CD14-positive monocyte (primary cell): Measurements from ENCODE around the gene ZNF101. TPM values are rescaled to one million over a fixed set of nuclear protein-coding genes. Genes with fewer than 3 reads are reported as not detected.
"Not testable (repeated sequence)": the region's sequence is repeated elsewhere in the genome, so short reads cannot be mapped to it uniquely, and the experiment has no call there.

ENCODE experiments used
- DNase-seq, 3 donors: peaks; one replicate each; pipeline ENCODE4 v3.0.0-alpha.2; 2011 to 2022
- H2AFZ ChIP-seq: 2 replicates; pipeline ENCODE4 v1.6.0; 2012; ENCODE audit warnings: mild to moderate bottlenecking, low read depth, low read length, inconsistent platforms; ENCODE audit not compliant: insufficient read depth, poor library complexity, severe bottlenecking
- H3K27ac ChIP-seq, 2 donors: 1 replicate in 1 of 2; 2 replicates in 1 of 2; pipeline ENCODE4 v1.5.1; 2012 to 2013; ENCODE audit warnings: low read length in 2 of 2, control low read depth in 1 of 2, inconsistent platforms in 1 of 2, low read depth in 1 of 2, mild to moderate bottlenecking in 1 of 2
- H3K27me3 ChIP-seq, 2 donors: one replicate each; pipeline versions ENCODE4 v1.6.0 to v1.6.1; 2011 to 2013; ENCODE audit warnings: low read length in 2 of 2; ENCODE audit not compliant: control insufficient read depth in 2 of 2, insufficient read depth in 2 of 2
- H3K36me3 ChIP-seq, 2 donors: replicated peaks in 1 of 2; 1 replicate in 1 of 2; 2 replicates in 1 of 2; pipeline versions ENCODE4 v1.5.1 to v1.6.1; 2012 to 2013; ENCODE audit warnings: low read length in 2 of 2, control low read depth in 1 of 2, inconsistent platforms in 1 of 2, mild to moderate bottlenecking in 1 of 2; ENCODE audit not compliant: insufficient read depth in 2 of 2, control insufficient read depth in 1 of 2
- H3K4me1 ChIP-seq, 2 donors: 1 replicate in 1 of 2; 2 replicates in 1 of 2; pipeline versions ENCODE4 v1.5.1 to v1.6.1; 2012 to 2013; ENCODE audit warnings: low read length in 2 of 2, control low read depth in 1 of 2, inconsistent platforms in 1 of 2, mild to moderate bottlenecking in 1 of 2, moderate library complexity in 1 of 2; ENCODE audit not compliant: insufficient read depth in 2 of 2, control insufficient read depth in 1 of 2
- H3K4me2 ChIP-seq: replicated peaks from 2 replicates; pipeline ENCODE3; 2012; ENCODE audit warnings: low read length, moderate library complexity, mild to moderate bottlenecking; ENCODE audit not compliant: poor library complexity, severe bottlenecking; ENCODE audit errors: extremely low read depth
- H3K4me3 ChIP-seq, 3 experiments: fragments of 200-600 bp in 1 of 3; sonication (generic) in 1 of 3; replicated peaks in 1 of 3; 1 replicate in 2 of 3; 2 replicates in 1 of 3; pipeline ENCODE4 v1.5.1; 2011 to 2013; ENCODE audit warnings: low read length in 3 of 3, mild to moderate bottlenecking in 3 of 3, control low read depth in 2 of 3, low read depth in 2 of 3, inconsistent platforms in 1 of 3, moderate library complexity in 1 of 3
- H3K79me2 ChIP-seq: 2 replicates; pipeline ENCODE4 v1.6.0; 2012; ENCODE audit warnings: mild to moderate bottlenecking, control low read depth, inconsistent platforms, low read length, moderate library complexity; ENCODE audit not compliant: insufficient read depth
- H3K9ac ChIP-seq: 2 replicates; pipeline ENCODE4 v1.6.0; 2017; ENCODE audit warnings: low read length, mild to moderate bottlenecking; ENCODE audit not compliant: insufficient read depth, poor library complexity, severe bottlenecking
- H3K9me3 ChIP-seq, 2 donors: replicated peaks in 1 of 2; 1 replicate in 1 of 2; 2 replicates in 1 of 2; pipeline versions ENCODE4 v1.5.1 to v1.6.1; 2012 to 2013; ENCODE audit warnings: low read length in 2 of 2, control low read depth in 1 of 2; ENCODE audit not compliant: control insufficient read depth in 1 of 2, insufficient read depth in 1 of 2
- H4K20me1 ChIP-seq: 2 replicates; pipeline ENCODE4 v1.6.0; 2012; ENCODE audit warnings: mild to moderate bottlenecking, low read length, control low read depth, moderate library complexity; ENCODE audit not compliant: insufficient read depth
- H3K27ac Mint-ChIP-seq, 7 donors: one replicate each; pipeline ENCODE4 v1.8.0; 2020; ENCODE audit warnings: mild to moderate bottlenecking in 7 of 7, mixed read lengths in 7 of 7, moderate library complexity in 6 of 7, inconsistent platforms in 2 of 7
- H3K27me3 Mint-ChIP-seq, 3 donors: one replicate each; pipeline ENCODE4 v1.8.0; 2021 to 2022; ENCODE audit warnings: low read depth in 3 of 3, mild to moderate bottlenecking in 3 of 3, mixed read lengths in 3 of 3, moderate library complexity in 3 of 3, inconsistent platforms in 1 of 3
- H3K36me3 Mint-ChIP-seq, 2 donors: one replicate each; pipeline ENCODE4 v1.8.0; 2020; ENCODE audit warnings: mixed read lengths in 2 of 2, inconsistent platforms in 1 of 2, mild to moderate bottlenecking in 1 of 2
- H3K4me1 Mint-ChIP-seq: one replicate; pipeline ENCODE4 v1.8.0; 2020; ENCODE audit warnings: mild to moderate bottlenecking, mixed read lengths
- H3K4me3 Mint-ChIP-seq, 2 donors: one replicate each; pipeline ENCODE4 v1.8.0; 2020; ENCODE audit warnings: mild to moderate bottlenecking in 2 of 2, mixed read lengths in 2 of 2, moderate library complexity in 1 of 2
- H3K9me3 Mint-ChIP-seq, 7 donors: one replicate each; pipeline ENCODE4 v1.8.0; 2020 to 2022; ENCODE audit warnings: mixed read lengths in 7 of 7, mild to moderate bottlenecking in 6 of 7, moderate library complexity in 6 of 7, inconsistent platforms in 2 of 7
- CTCF ChIP-seq: fragments of 200-600 bp; IDR thresholded peaks from one replicate; pipeline ENCODE4 v1.8.0; 2022; ENCODE audit warnings: antibody characterized with exemption, mild to moderate bottlenecking
- WGBS: methylation state at CpG from one replicate; pipeline ENCODE4 v1.1.5; 2013; ENCODE audit warnings: missing lambda C conversion rate; ENCODE audit not compliant: insufficient coverage; 5-methylcytosine and 5-hydroxymethylcytosine counted together
- intact Hi-C, 2 donors: fragments of 100-400 bp; cut with micrococcal nuclease; formaldehyde crosslinking; loops; one replicate each; pipeline versions ENCODE4 v1.15.0 to v1.15.1; 2023
- polyA plus RNA-seq, 3 donors: library from polyadenylated mRNA; depleted of rRNA in 1 of 3; unstranded in 2 of 3; stranded (reverse) in 1 of 3; fragments of 300-500 nt in 2 of 3; fragments of >200 nt in 1 of 3; fragmentation: Illumina TruSeq in 2 of 3; gene quantifications; 1 replicate in 2 of 3; 2 replicates in 1 of 3; pipeline ENCODE4 v1.2.3, GENCODE V29; 2012 to 2021

The ZNF101 gene
- polyA plus RNA-seq, 3 donors, result 4.5 to 8.4 (median 5.5) TPM

- Histone ChIP-seq H3K79me2 (peaks cover 34% of the 10 kb centered on the region), H3K9ac (no peak overlapping the region), H2AFZ (no peak overlapping the region), H3K36me3 (peaks cover 52 to 57% of the 10 kb centered on the region in 2 donors), H3K27me3 (no peaks in the 10 kb centered on the region), H3K27ac (no peak overlapping the region), H3K4me2 (no peak overlapping the region), H3K4me3 (peak overlapping the region in 1 of 3 experiments; percentile 46), H4K20me1 (no peaks in the 10 kb centered on the region), H3K9me3 (peaks cover 91 to 98% of the 10 kb centered on the region in 2 donors), H3K4me1 (no peaks in the 10 kb centered on the region)
- 100% methylated on average over 5 of the region's 20 CpGs for WGBS
- Mint-ChIP-seq H3K27ac (no peak overlapping the region), H3K27me3 (no peaks in the 10 kb centered on the region), H3K4me3 (no peak overlapping the region), H3K4me1 (no peaks in the 10 kb centered on the region), H3K36me3 (peaks cover 56 to 86% of the 10 kb centered on the region in 2 donors), H3K9me3 (peaks cover 66 to 99% (median 97%) of the 10 kb centered on the region in 7 donors)
- no peak for DNase-seq
- no peak for TF ChIP-seq CTCF
- intact Hi-C loops, result loop anchor here in 1 of 2 donors (10.0 kb wide), 1 partner anchor 215 kb away; no protein-coding TSS in a partner anchor
Observed at GRCh38 chr19:19679176-19680073, 10.8 kb downstream of the ZNF101 start.

- H3K9ac ChIP-seq, H3K27me3 Mint-ChIP-seq, H4K20me1 ChIP-seq, H3K79me2 ChIP-seq, H3K4me1 ChIP-seq, H3K27ac Mint-ChIP-seq, H3K4me1 Mint-ChIP-seq, H3K4me3 ChIP-seq, H3K27me3 ChIP-seq, H3K27ac ChIP-seq, H3K4me3 Mint-ChIP-seq, DNase-seq, H3K36me3 ChIP-seq, intact Hi-C loops, H2AFZ ChIP-seq, H3K4me2 ChIP-seq: not testable (repeated sequence)
- 97% methylated on average over 13 of the region's 15 CpGs for WGBS
- peaks cover 2 to 25% of the 10 kb centered on the region in 2 donors for H3K36me3 Mint-ChIP-seq
- H3K9me3 Mint-ChIP-seq, result peaks cover 28 to 79% (median 74%) of the 10 kb centered on the region in 7 donors
- H3K9me3 ChIP-seq, result peaks cover 74 to 79% of the 10 kb centered on the region in 2 donors
Observed at GRCh38 chr19:19686119-19686518, 17.5 kb downstream of the ZNF101 start.
